Measurements from ENCODE around the gene ZNF793.

Gene ZNF793

DNA sequence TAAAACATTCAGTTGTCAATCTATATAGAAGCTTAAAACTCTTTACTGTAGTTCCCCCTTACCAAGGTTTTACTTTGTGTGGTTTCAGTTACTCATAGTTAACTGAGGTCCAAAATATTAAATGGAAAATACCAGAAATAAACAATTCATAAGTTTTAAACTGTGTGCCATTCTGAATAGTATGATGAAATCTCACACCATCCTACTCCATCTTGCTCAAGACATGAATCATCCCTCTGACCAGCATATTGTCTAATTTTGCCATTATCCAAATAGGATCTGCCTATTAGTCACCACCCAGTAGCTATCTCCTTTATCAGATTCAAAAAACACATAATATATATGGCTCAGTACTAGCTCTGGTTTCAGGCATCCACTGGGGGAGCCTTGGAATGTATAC, 65.5 kb downstream of the ZNF793 start:
- DNase-seq = no peak

DNA sequence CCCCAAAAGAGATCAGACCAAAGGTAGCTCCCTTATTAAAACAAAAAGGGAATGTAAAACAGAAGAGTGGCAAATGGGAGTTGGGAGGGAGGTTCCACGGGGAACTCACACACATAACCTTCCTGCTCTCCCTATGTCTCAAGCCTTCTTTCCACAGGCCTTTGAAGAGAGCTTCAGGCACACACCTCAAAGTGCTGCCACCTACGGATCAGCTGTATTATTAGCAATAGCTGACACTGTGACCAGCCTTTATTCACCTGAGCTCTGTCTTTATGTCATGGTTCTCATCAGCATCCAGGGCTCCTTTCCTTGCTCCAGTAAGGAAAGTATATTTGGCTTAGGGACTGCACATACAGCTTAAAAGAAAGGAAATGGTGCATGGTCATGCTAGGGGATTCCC, 76.6 kb downstream of the ZNF793 start:
- DNase-seq = no peak
